ENCODE measurements around the gene TMEM151B. TPM values are rescaled to one million over a fixed set of nuclear protein-coding genes. Genes with fewer than 3 reads are reported as not detected.

The TMEM151B gene
- total and polyA plus RNA-seq, 9 of the 15 experiments (the other 6 are each of a cell fraction or from before 2014, with no cell fraction given), result not detected

- TF ChIP-seq ASH1L (IDR thresholded peaks at IDR 0.05; ENCODE audit: borderline replicate concordance, low read depth, partially characterized antibody), result peak; percentile 68
- TF ChIP-seq ZBTB40 (IDR thresholded peaks at IDR 0.05), result peak; percentile 58; the same call in 1 of the 2 replicates
- TF ChIP-seq ZBTB40 (CRISPR knock-in tag; IDR thresholded peaks at IDR 0.05), result peak; percentile 67; the same call in 1 of the 2 replicates
- peak; percentile 76; the same call in 1 of the 2 replicates for TF ChIP-seq ETS1 (conservative IDR thresholded peaks at IDR 0.05; ENCODE audit: control insufficient read depth, low read depth, low read length)
- peak; percentile 91 for TF ChIP-seq MBD2 (IDR thresholded peaks at IDR 0.05; ENCODE audit: borderline replicate concordance, low read depth)
- peak; percentile 91 for TF ChIP-seq POLR2G (IDR thresholded peaks at IDR 0.05; ENCODE audit: low read depth, low read length)
- TF ChIP-seq HNRNPH1 (optimal IDR thresholded peaks at IDR 0.05; ENCODE audit: low read depth, low read length), result no peak
- TF ChIP-seq DIDO1 (tag; IDR thresholded peaks at IDR 0.05; ENCODE audit: low read depth), result peak; percentile 67; the same call in 1 of the 2 replicates
- TF ChIP-seq CBX5 (IDR thresholded peaks at IDR 0.05; ENCODE audit: borderline replicate concordance, low read depth), result no peak
- TF ChIP-seq ERF (CRISPR knock-in tag; IDR thresholded peaks at IDR 0.05), result no peak
- peak; percentile 88; the same call in 1 of the 2 replicates for TF ChIP-seq ZBED1 (IDR thresholded peaks at IDR 0.05)
- no peak for TF ChIP-seq ZNF408 (CRISPR knock-in tag; IDR thresholded peaks at IDR 0.05; ENCODE audit: low read depth)
- no peak for TF ChIP-seq PRPF4 (IDR thresholded peaks at IDR 0.05; ENCODE audit: insufficient read depth, low read depth, low read length, poor library complexity, severe bottlenecking)
- peak; percentile 95 for TF ChIP-seq JUND (IDR thresholded peaks at IDR 0.05; ENCODE audit: borderline replicate concordance, low read depth, low read length)
- peak; percentile 91 for TF ChIP-seq JUND (tag; IDR thresholded peaks at IDR 0.05; ENCODE audit: borderline replicate concordance, low read depth, low read length)
- no peak for TF ChIP-seq BMI1 (IDR thresholded peaks at IDR 0.05; ENCODE audit: low read length)
- peak; percentile 99 for TF ChIP-seq THRAP3 (IDR thresholded peaks at IDR 0.05; ENCODE audit: borderline replicate concordance)
- no peak for TF ChIP-seq SAFB2 (IDR thresholded peaks at IDR 0.05; ENCODE audit: borderline replicate concordance, low read depth, low read length, severe bottlenecking)
These were observed 23.4 kb upstream of the TMEM151B start, which contains the start of gene HSP90AB1 (continued) for GRCh38 chr6:44246663-44247337.

Data from K562 (cell line).